Measurements from ENCODE around the gene SLC25A19.

GRCh38 chr17:75231071-75231470 is 58.2 kb downstream of the SLC25A19 start:
- TF ChIP-seq ZNF24 (IDR thresholded peaks at IDR 0.05) (no peak), JUNB (IDR thresholded peaks at IDR 0.05) (no peak), REST (IDR thresholded peaks at IDR 0.05; ENCODE audit: low read depth, low read length) (no peak), NFXL1 (IDR thresholded peaks at IDR 0.05; ENCODE audit: borderline replicate concordance) (no peak), RCOR1 (conservative IDR thresholded peaks at IDR 0.05; ENCODE audit: low read depth, low read length) (no peak), POLR2AphosphoS5 (IDR thresholded peaks at IDR 0.05; ENCODE audit: low read length) (no peak), ZSCAN29 (IDR thresholded peaks at IDR 0.05) (no peak), CREB1 (IDR thresholded peaks at IDR 0.05; ENCODE audit: low read depth) (no peak)

All from GM12878 (cell line).